Measurements from ENCODE around the gene RGL1. TPM values are rescaled to one million over a fixed set of nuclear protein-coding genes. Genes with fewer than 3 reads are reported as not detected.
A peak's percentile ranks its signal among the peaks of the same experiment; 100 is the strongest.

RGL1 gene
- total RNA-seq, 1 donor = 24.6 TPM

GRCh38 chr1:183838221-183838620, 33.3 kb downstream of the RGL1 start:
- H3K4me2 ChIP-seq (ENCODE audit: insufficient read depth, low read length) = no peak overlapping the region
- no peaks in the 10 kb centered on the region for H3K36me3 ChIP-seq (ENCODE audit: insufficient read depth, low read length)
- H3K27me3 ChIP-seq (ENCODE audit: insufficient read depth, low read length) = no peaks in the 10 kb centered on the region
- H4K20me1 ChIP-seq (ENCODE audit: insufficient read depth, low read length) = no peaks in the 10 kb centered on the region
- no peak overlapping the region for H2AFZ ChIP-seq (ENCODE audit: low read length)
- DNase-seq (ENCODE audit: insufficient read length, low spot score, missing footprints) = no peak
- H3K27ac ChIP-seq (ENCODE audit: low read depth, low read length) = no peak overlapping the region
- H3K4me1 ChIP-seq (ENCODE audit: insufficient read depth, low read length) = peaks cover 27% of the 10 kb centered on the region
- no peak overlapping the region for H3K4me3 ChIP-seq (ENCODE audit: insufficient read depth, low read length)
- H3K9me3 ChIP-seq (ENCODE audit: low read depth, low read length) = no peaks in the 10 kb centered on the region
- H3K79me2 ChIP-seq (ENCODE audit: insufficient read depth, low read length) = no peaks in the 10 kb centered on the region
- no peak for TF ChIP-seq CTCF (IDR thresholded peaks at IDR 0.05; ENCODE audit: extremely low read depth, low read depth, low read length)

GRCh38 chr1:183840140-183840539, 35.2 kb downstream of the RGL1 start:
- TF ChIP-seq CTCF (IDR thresholded peaks at IDR 0.05; ENCODE audit: extremely low read depth, low read depth, low read length) = no peak
- no peak for DNase-seq (ENCODE audit: insufficient read length, low spot score, missing footprints)
- Histone ChIP-seq H3K9me3 (ENCODE audit: low read depth, low read length) (no peaks in the 10 kb centered on the region), H2AFZ (ENCODE audit: low read length) (no peak overlapping the region), H3K79me2 (ENCODE audit: insufficient read depth, low read length) (no peaks in the 10 kb centered on the region), H3K27ac (ENCODE audit: low read depth, low read length) (no peak overlapping the region), H3K4me3 (ENCODE audit: insufficient read depth, low read length) (no peak overlapping the region), H3K36me3 (ENCODE audit: insufficient read depth, low read length) (no peaks in the 10 kb centered on the region), H4K20me1 (ENCODE audit: insufficient read depth, low read length) (no peaks in the 10 kb centered on the region), H3K27me3 (ENCODE audit: insufficient read depth, low read length) (no peaks in the 10 kb centered on the region), H3K4me1 (ENCODE audit: insufficient read depth, low read length) (peaks cover 35% of the 10 kb centered on the region), H3K4me2 (ENCODE audit: insufficient read depth, low read length) (no peak overlapping the region)

DNA sequence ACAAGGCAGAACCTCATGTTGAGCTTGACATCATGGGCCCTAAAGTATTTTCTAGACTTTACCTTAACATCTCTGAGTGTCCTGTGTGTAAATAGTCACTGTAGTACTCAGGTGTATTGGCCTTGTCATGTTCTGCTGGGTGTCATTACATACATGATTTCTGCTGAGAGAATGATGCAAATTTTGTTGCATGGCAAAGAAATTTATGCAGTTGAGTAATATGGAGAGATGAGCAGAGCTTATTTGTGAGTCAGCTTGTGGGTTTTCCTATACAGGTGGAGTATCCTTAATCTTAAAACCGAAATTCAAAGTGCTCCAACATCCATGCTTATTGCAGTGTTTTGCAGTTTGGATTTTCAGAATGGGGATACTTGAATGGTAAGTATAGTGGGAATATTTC, 36.6 kb downstream of the RGL1 start:
- H3K79me2 ChIP-seq (ENCODE audit: insufficient read depth, low read length) = no peaks in the 10 kb centered on the region
- peaks cover 41% of the 10 kb centered on the region for H3K4me1 ChIP-seq (ENCODE audit: insufficient read depth, low read length)
- DNase-seq (ENCODE audit: insufficient read length, low spot score, missing footprints) = no peak
- no peak for TF ChIP-seq CTCF (IDR thresholded peaks at IDR 0.05; ENCODE audit: extremely low read depth, low read depth, low read length)
- no peaks in the 10 kb centered on the region for H4K20me1 ChIP-seq (ENCODE audit: insufficient read depth, low read length)
- H3K4me2 ChIP-seq (ENCODE audit: insufficient read depth, low read length) = peak overlapping the region; percentile 81
- H3K9me3 ChIP-seq (ENCODE audit: low read depth, low read length) = no peaks in the 10 kb centered on the region
- no peak overlapping the region for H2AFZ ChIP-seq (ENCODE audit: low read length)
- peak overlapping the region; percentile 81 for H3K27ac ChIP-seq (ENCODE audit: low read depth, low read length)
- no peak overlapping the region for H3K4me3 ChIP-seq (ENCODE audit: insufficient read depth, low read length)
- H3K36me3 ChIP-seq (ENCODE audit: insufficient read depth, low read length) = no peaks in the 10 kb centered on the region
- H3K27me3 ChIP-seq (ENCODE audit: insufficient read depth, low read length) = no peaks in the 10 kb centered on the region

GRCh38 chr1:183841950-183842794, 37.3 kb downstream of the RGL1 start:
- Histone ChIP-seq H3K4me3 (ENCODE audit: insufficient read depth, low read length) (peak overlapping the region; percentile 48), H3K27me3 (ENCODE audit: insufficient read depth, low read length) (no peaks in the 10 kb centered on the region), H3K4me1 (ENCODE audit: insufficient read depth, low read length) (peaks cover 41% of the 10 kb centered on the region), H3K9me3 (ENCODE audit: low read depth, low read length) (no peaks in the 10 kb centered on the region), H3K27ac (ENCODE audit: low read depth, low read length) (peak overlapping the region; percentile 81), H4K20me1 (ENCODE audit: insufficient read depth, low read length) (no peaks in the 10 kb centered on the region), H3K36me3 (ENCODE audit: insufficient read depth, low read length) (no peaks in the 10 kb centered on the region), H3K4me2 (ENCODE audit: insufficient read depth, low read length) (peak overlapping the region; percentile 81), H2AFZ (ENCODE audit: low read length) (no peak overlapping the region), H3K79me2 (ENCODE audit: insufficient read depth, low read length) (no peaks in the 10 kb centered on the region)
- no peak for TF ChIP-seq CTCF (IDR thresholded peaks at IDR 0.05; ENCODE audit: extremely low read depth, low read depth, low read length)
- DNase-seq (ENCODE audit: insufficient read length, low spot score, missing footprints) = peak; percentile 51
